ENCODE measurements around the gene LRRC25.

GRCh38 chr19:18446811-18447359, 49.5 kb upstream of the LRRC25 start:
- TF ChIP-seq, protein P1, sequence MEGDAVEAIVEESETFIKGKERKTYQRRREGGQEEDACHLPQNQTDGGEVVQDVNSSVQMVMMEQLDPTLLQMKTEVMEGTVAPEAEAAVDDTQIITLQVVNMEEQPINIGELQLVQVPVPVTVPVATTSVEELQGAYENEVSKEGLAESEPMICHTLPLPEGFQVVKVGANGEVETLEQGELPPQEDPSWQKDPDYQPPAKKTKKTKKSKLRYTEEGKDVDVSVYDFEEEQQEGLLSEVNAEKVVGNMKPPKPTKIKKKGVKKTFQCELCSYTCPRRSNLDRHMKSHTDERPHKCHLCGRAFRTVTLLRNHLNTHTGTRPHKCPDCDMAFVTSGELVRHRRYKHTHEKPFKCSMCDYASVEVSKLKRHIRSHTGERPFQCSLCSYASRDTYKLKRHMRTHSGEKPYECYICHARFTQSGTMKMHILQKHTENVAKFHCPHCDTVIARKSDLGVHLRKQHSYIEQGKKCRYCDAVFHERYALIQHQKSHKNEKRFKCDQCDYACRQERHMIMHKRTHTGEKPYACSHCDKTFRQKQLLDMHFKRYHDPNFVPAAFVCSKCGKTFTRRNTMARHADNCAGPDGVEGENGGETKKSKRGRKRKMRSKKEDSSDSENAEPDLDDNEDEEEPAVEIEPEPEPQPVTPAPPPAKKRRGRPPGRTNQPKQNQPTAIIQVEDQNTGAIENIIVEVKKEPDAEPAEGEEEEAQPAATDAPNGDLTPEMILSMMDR (conservative IDR thresholded peaks at IDR 0.05; ENCODE audit: low read length), result no peak
- no peak for TF ChIP-seq EZH2phosphoT487 (IDR thresholded peaks at IDR 0.05; ENCODE audit: borderline replicate concordance, low read depth, low read length)

Data from OCI-LY7 (cell line).